ENCODE results near the gene AGAP5. TPM values are rescaled to one million over a fixed set of nuclear protein-coding genes. Genes with fewer than 3 reads are reported as not detected.

The AGAP5 gene
- total RNA-seq (2022; extraction: Qiagen RNA extraction; ENCODE audit: low read depth) = 1.8 to 3.0 TPM (median 2.8 TPM) in 5 replicates

DNA sequence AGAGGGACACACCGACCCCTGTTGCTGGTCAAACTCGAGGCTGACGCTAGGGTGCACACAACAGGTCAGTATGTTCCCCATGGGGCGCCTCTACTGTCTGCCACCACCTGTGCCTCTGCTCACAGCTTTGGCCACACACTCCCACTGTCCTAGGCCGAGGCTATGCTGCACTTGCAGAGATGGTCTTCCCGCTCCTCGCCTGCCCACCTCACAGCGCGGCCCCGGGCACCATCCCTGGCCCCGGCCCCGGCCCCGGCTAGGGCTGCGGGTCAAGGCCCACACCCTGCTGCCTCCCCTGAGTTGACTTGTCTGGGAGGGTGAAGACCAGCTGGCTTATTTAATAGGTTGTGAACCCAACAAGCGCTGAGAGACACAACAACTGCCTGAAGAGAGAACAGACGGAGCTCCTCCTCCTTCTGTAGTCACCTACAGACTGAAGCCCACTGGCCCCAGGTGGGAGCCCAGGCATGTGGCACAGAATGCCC lies at the start of gene AGAP5:
TSS of gene AGAP5 (minus strand) at position 435 of the 485 bp plus-strand sequence. CDS start at position 81, 354 bp downstream.

DNA sequence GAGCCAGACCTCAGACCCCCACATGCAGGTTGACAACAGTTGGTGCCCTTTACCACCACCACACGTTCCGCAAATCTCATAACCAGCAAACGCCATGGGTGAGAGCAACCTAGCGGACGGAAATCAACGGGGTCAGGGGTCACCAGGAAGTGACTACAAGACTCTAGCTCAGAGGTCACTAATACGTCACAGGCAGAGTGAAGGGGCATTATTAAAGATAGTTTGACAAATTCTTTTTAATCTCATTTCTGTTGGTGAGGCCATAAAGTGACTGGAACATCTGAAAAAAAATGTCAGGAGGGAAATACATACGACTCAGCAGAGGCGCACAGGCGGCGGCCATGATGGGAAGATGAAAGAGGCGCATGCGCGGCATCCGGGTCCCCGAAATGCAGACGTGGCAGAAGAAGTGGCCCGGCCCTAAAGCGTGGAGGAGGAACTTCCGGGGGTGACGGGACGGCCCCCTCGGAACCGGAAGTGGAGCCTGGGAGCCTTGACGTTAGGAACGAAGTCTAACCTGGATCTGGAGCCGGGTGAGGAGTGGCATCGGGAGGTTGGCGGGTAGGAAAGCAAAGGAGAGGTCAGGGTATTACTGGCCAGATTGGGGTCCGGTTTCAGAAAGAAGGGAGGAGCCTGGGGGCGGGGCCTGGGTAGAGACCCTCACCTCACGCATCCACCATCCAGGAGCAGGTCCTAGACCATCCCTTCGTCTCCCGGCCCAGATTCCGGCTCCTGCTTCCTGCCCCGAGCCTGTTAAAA lies 46.2 kb upstream of the AGAP5 start, which contains the start of gene SEC24C:
TSS of gene SEC24C (plus strand) at position 468 of the 759 bp plus-strand sequence. CDS start 2,461 bp downstream, outside the sequence.

DNA sequence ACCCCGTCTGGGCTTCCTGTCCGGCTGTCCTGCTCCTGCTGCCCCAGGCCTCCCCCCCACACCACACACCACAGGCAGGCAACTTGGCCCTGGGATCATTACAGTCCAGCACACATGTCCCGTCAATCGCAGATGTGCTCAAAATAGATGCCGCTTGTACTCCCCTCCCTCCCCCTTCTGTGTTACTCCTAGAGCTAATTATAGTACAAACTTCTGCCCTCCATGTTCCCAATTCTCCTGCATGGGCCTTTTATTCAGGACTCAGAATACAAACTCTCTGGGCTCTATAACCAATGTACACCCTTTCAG lies 42.0 kb downstream of the AGAP5 start, which contains the start of gene SYNPO2L:
TSS of gene SYNPO2L (minus strand) at position 40 of the 309 bp plus-strand sequence. CDS start 107 bp downstream, outside the sequence.

DNA sequence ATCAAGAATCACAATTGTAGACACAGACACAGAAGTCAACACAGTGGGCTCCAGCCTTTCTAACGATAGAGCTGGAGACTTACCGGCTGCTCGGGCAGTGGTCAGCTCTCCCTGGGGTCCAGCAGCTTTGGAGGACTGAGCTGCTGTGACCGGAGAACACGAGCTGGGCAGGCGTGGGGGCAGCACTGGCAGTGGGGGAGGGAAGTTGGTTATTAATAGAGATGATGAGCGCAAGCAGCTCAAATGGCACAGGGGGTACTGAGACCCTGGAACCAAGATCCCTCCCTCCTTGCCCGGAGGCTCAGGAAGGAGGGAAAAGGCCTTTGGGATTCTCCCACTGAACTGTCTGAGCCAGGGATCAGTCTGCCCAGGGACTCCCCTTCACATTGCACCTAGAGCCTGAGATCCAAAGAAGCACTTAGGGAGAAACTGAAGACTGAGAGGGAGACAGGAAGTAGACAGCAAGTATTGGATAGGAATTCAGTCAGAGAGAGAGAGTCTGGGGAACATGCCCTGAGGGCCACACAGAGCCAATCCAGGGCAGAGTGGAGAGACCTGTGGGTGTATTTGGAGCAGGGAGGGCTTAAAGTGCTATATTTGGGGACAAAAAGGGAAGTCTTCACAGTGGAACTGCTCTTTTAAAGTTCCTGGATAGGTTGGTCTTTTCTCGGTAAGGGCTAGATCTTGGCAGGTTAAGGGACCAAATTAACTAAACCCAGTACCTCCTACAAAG lies 56.4 kb downstream of the AGAP5 start, which contains the start of gene MYOZ1:
TSS of gene MYOZ1 (minus strand) at position 147 of the 733 bp plus-strand sequence. CDS start 1,457 bp downstream, outside the sequence.

Other genes with a start within 250 kb of the AGAP5 start
- 16.6 to 20.2 TPM (median 19.3 TPM) in 5 replicates for gene PPP3CB, start 202.1 kb downstream of the AGAP5 start, total RNA-seq (2022; extraction: Qiagen RNA extraction; ENCODE audit: low read depth)
- gene USP54, start 106.8 kb downstream of the AGAP5 start, total RNA-seq (2022; extraction: Qiagen RNA extraction; ENCODE audit: low read depth) = 10.6 to 15.7 TPM (median 12.9 TPM) in 5 replicates
- gene MYOZ1, start 56.6 kb downstream of the AGAP5 start, total RNA-seq (2022; extraction: Qiagen RNA extraction; ENCODE audit: low read depth) = not detected in 5 replicates
- gene SYNPO2L, start 42.1 kb downstream of the AGAP5 start, total RNA-seq (2022; extraction: Qiagen RNA extraction; ENCODE audit: low read depth) = 0.01 TPM in 1 of 5 replicates, not detected in the others
- gene SEC24C, start 46.3 kb upstream of the AGAP5 start, total RNA-seq (2022; extraction: Qiagen RNA extraction; ENCODE audit: low read depth) = 46.1 to 67.9 TPM (median 63.6 TPM) in 5 replicates
- gene CHCHD1, start 83.9 kb upstream of the AGAP5 start, total RNA-seq (2022; extraction: Qiagen RNA extraction; ENCODE audit: low read depth) = 60.0 to 72.9 TPM (median 72.1 TPM) in 5 replicates
- 31.8 to 44.6 TPM (median 39.5 TPM) in 5 replicates for gene ZSWIM8, start 87.5 kb upstream of the AGAP5 start, total RNA-seq (2022; extraction: Qiagen RNA extraction; ENCODE audit: low read depth)
- gene NDST2, start 113.5 kb upstream of the AGAP5 start, total RNA-seq (2022; extraction: Qiagen RNA extraction; ENCODE audit: low read depth) = 13.5 to 16.9 TPM (median 15.0 TPM) in 5 replicates
- 17.3 to 21.1 TPM (median 19.1 TPM) in 5 replicates for gene CAMK2G, start 176.4 kb upstream of the AGAP5 start, total RNA-seq (2022; extraction: Qiagen RNA extraction; ENCODE audit: low read depth)
- 142 to 163 TPM (median 157 TPM) in 5 replicates for gene PLAU, start 213.0 kb upstream of the AGAP5 start, total RNA-seq (2022; extraction: Qiagen RNA extraction; ENCODE audit: low read depth)